Vagina (tissue), 2 donors: ENCODE results near the gene SPEG. TPM values are rescaled to one million over a fixed set of nuclear protein-coding genes. Genes with fewer than 3 reads are reported as not detected.
A peak's percentile ranks its signal among the peaks of the same experiment; 100 is the strongest.

Experiments used
- DNase-seq, 2 donors: peaks; one replicate each; pipeline ENCODE4 v3.0.0-alpha.2; 2017; ENCODE audit errors: extremely low spot score in 2 of 2
- H3K27ac ChIP-seq: fragments of 200-600 bp; sonication (generic); one replicate; pipeline ENCODE4 v1.5.1; 2019
- H3K27me3 ChIP-seq: fragments of 200-600 bp; sonication (generic); one replicate; pipeline ENCODE4 v1.5.1; 2019
- H3K36me3 ChIP-seq, 2 donors: fragments of 200-600 bp; sonication (generic); one replicate each; pipeline ENCODE4 v1.5.1; 2017 to 2019
- H3K4me1 ChIP-seq: fragments of 200-600 bp; sonication (generic); one replicate; pipeline ENCODE4 v1.5.1; 2019
- H3K4me3 ChIP-seq, 2 donors: fragments of 200-600 bp; sonication (generic); 1 replicate in 1 of 2; 2 replicates in 1 of 2; pipeline ENCODE4 v1.5.1; 2016 to 2019
- H3K9me3 ChIP-seq: fragments of 200-600 bp; sonication (generic); one replicate; pipeline ENCODE4 v1.5.1; 2019
- POLR2A ChIP-seq, 2 donors: fragments of 450-650 bp; IDR thresholded peaks; one replicate each; pipeline ENCODE4 v1.6.1; 2017; ENCODE audit warnings: antibody characterized with exemption in 2 of 2, mild to moderate bottlenecking in 2 of 2, moderate library complexity in 2 of 2
- POLR2AphosphoS5 ChIP-seq, 2 donors: sonication (generic); formaldehyde crosslinking; IDR thresholded peaks; one replicate each; pipeline ENCODE4 v1.9.0; 2017; ENCODE audit warnings: antibody characterized with exemption in 2 of 2, mild to moderate bottlenecking in 2 of 2, low read depth in 1 of 2; ENCODE audit not compliant: insufficient read depth in 1 of 2
- intact Hi-C: fragments of 100-400 bp; cut with DNase I; formaldehyde crosslinking; loops from one replicate; pipeline ENCODE4 v1.15.1; 2023
- total RNA-seq: library from RNA; depleted of rRNA; stranded (reverse); fragments of >200 nt; gene quantifications from one replicate; pipeline ENCODE4 v1.2.3, GENCODE V29; 2016
- TF ChIP-seq, protein P1 (sequence below), 3 experiments: fragments of 450-650 bp in 2 of 3; fragments of 200-600 bp in 1 of 3; sonication (generic) in 1 of 3; IDR thresholded peaks; one replicate each; pipeline ENCODE4 v1.5.1; 2017 to 2019; ENCODE audit warnings: antibody characterized with exemption in 3 of 3, mild to moderate bottlenecking in 2 of 3, moderate library complexity in 2 of 3

Gene SPEG
- total RNA-seq, 1 donor from 2014 or later, result 28.2 TPM

- no peak for DNase-seq
- no peak overlapping the region for H3K4me3 ChIP-seq
- no peaks in the 10 kb centered on the region for H3K36me3 ChIP-seq
- no peak overlapping the region for H3K27ac ChIP-seq
- intact Hi-C loops, result loop anchor here (2.0 kb wide), 1 partner anchor 131 kb away; no protein-coding TSS in a partner anchor
- H3K9me3 ChIP-seq, result no peaks in the 10 kb centered on the region
- no peaks in the 10 kb centered on the region for H3K27me3 ChIP-seq
- no peaks in the 10 kb centered on the region for H3K4me1 ChIP-seq
- TF ChIP-seq, protein P1, sequence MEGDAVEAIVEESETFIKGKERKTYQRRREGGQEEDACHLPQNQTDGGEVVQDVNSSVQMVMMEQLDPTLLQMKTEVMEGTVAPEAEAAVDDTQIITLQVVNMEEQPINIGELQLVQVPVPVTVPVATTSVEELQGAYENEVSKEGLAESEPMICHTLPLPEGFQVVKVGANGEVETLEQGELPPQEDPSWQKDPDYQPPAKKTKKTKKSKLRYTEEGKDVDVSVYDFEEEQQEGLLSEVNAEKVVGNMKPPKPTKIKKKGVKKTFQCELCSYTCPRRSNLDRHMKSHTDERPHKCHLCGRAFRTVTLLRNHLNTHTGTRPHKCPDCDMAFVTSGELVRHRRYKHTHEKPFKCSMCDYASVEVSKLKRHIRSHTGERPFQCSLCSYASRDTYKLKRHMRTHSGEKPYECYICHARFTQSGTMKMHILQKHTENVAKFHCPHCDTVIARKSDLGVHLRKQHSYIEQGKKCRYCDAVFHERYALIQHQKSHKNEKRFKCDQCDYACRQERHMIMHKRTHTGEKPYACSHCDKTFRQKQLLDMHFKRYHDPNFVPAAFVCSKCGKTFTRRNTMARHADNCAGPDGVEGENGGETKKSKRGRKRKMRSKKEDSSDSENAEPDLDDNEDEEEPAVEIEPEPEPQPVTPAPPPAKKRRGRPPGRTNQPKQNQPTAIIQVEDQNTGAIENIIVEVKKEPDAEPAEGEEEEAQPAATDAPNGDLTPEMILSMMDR (IDR thresholded peaks at IDR 0.05), result no peak
- TF ChIP-seq POLR2A (IDR thresholded peaks at IDR 0.05), result no peak
- no peak for TF ChIP-seq POLR2AphosphoS5 (IDR thresholded peaks at IDR 0.05; ENCODE audit: insufficient read depth in 1 of 2, low read depth in 1 of 2)
Observed at GRCh38 chr2:219401606-219402005, 33.0 kb upstream of the SPEG start.

GRCh38 chr2:219402665-219403515 lies 31.8 kb upstream of the SPEG start:
- Histone ChIP-seq H3K36me3 (no peaks in the 10 kb centered on the region), H3K27ac (no peak overlapping the region), H3K4me3 (no peak overlapping the region), H3K9me3 (no peaks in the 10 kb centered on the region), H3K4me1 (no peaks in the 10 kb centered on the region), H3K27me3 (no peaks in the 10 kb centered on the region)
- TF ChIP-seq POLR2A (IDR thresholded peaks at IDR 0.05) (no peak), POLR2AphosphoS5 (IDR thresholded peaks at IDR 0.05; ENCODE audit: insufficient read depth in 1 of 2, low read depth in 1 of 2) (peak in 1 of 2 donors; percentile 17)
- TF ChIP-seq, protein P1 (IDR thresholded peaks at IDR 0.05), result peak; percentile 81 to 93 (median 89)
- no peak for DNase-seq
- intact Hi-C loops, result no loop called here

GRCh38 chr2:219403861-219404260 lies 30.8 kb upstream of the SPEG start:
- Histone ChIP-seq H3K4me1 (no peaks in the 10 kb centered on the region), H3K9me3 (no peaks in the 10 kb centered on the region), H3K36me3 (no peaks in the 10 kb centered on the region), H3K27ac (peak overlapping the region; percentile 59), H3K27me3 (no peaks in the 10 kb centered on the region), H3K4me3 (no peak overlapping the region)
- intact Hi-C loops, result loop anchor here (2.0 kb wide), 1 partner anchor 123 kb away; no protein-coding TSS in a partner anchor
- TF ChIP-seq POLR2A (IDR thresholded peaks at IDR 0.05), result no peak
- TF ChIP-seq, protein P1 (IDR thresholded peaks at IDR 0.05), result no peak
- TF ChIP-seq POLR2AphosphoS5 (IDR thresholded peaks at IDR 0.05; ENCODE audit: insufficient read depth in 1 of 2, low read depth in 1 of 2), result no peak
- DNase-seq, result no peak

DNA sequence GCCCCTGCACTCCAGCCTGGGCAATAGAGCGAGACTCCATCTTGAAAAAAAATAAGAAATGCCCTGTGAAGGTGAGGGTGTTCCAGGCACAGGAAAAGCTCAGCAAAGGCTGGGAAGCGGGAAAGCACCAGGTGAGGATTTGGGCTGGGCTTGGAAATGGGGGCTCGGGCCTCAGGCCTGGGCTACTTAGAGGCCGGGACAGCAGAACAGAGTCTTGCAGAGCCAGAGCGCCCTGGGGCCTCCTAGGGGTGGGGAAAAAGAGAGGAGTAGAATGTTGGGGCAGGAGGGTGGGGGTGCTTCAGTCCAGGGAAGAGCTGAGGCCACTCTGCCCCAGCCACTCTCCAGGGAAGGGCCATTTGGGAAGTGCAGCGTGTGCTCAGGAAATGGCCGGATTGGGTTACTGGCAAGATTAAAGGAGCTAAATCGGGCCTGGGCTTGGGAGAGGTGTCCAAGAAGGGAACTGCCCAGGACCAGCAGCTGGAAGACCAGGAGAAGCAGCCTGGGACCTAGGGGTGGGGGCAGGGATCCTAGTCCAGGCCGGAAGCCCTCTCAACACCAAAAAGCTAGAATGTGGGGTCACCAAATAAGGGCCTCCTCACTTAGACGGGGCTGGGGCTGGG lies 30.2 kb upstream of the SPEG start:
- Histone ChIP-seq H3K36me3 (no peaks in the 10 kb centered on the region), H3K4me1 (no peaks in the 10 kb centered on the region), H3K27ac (peak overlapping the region; percentile 59), H3K9me3 (no peaks in the 10 kb centered on the region), H3K27me3 (no peaks in the 10 kb centered on the region), H3K4me3 (no peak overlapping the region)
- DNase-seq, result no peak
- TF ChIP-seq POLR2A (IDR thresholded peaks at IDR 0.05) (no peak), POLR2AphosphoS5 (IDR thresholded peaks at IDR 0.05; ENCODE audit: insufficient read depth in 1 of 2, low read depth in 1 of 2) (no peak)
- TF ChIP-seq, protein P1 (IDR thresholded peaks at IDR 0.05), result no peak
- intact Hi-C loops, result loop anchor here (2.0 kb wide), 1 partner anchor 122 kb away; no protein-coding TSS in a partner anchor
